Activated T-cell treated with anti-CD3 and anti-CD28 coated beads, Interleukin-2, amount 50 U/mL, for 4 hours (primary cell): ENCODE results near the gene SIGLEC9. TPM values are rescaled to one million over a fixed set of nuclear protein-coding genes. Genes with fewer than 3 reads are reported as not detected.

Experiments
- ATAC-seq, 2 donors: fragments of 200-7000 bp; cut with Tn5 transposase; one replicate each; pipeline ENCODE4 v1.10.0; 2021
- DNase-seq: peaks from one replicate; pipeline ENCODE4 v3.0.0-alpha.2; 2020
- H3K27me3 Mint-ChIP-seq: one replicate; pipeline ENCODE4 v1.8.0; 2021; ENCODE audit warnings: low read depth, mixed read lengths
- H3K36me3 Mint-ChIP-seq: one replicate; pipeline ENCODE4 v1.8.0; 2022; ENCODE audit warnings: mixed read lengths; ENCODE audit not compliant: insufficient read depth
- H3K4me1 Mint-ChIP-seq: one replicate; pipeline ENCODE4 v1.8.0; 2021; ENCODE audit warnings: low read depth, mixed read lengths
- H3K4me3 Mint-ChIP-seq: one replicate; pipeline ENCODE4 v1.8.0; 2021; ENCODE audit warnings: mild to moderate bottlenecking, moderate library complexity, mixed read lengths
- H3K9me3 Mint-ChIP-seq: one replicate; pipeline ENCODE4 v1.8.0; 2021; ENCODE audit warnings: mixed read lengths
- total RNA-seq, 3 donors: library from RNA; stranded (reverse); gene quantifications; one replicate each; pipeline ENCODE4 v1.2.1, GENCODE V29; 2021

Gene SIGLEC9
- total RNA-seq, 3 donors from 2014 or later: 0.22 to 0.43 (median 0.37) TPM

- peaks cover 7% of the 10 kb centered on the region for H3K36me3 Mint-ChIP-seq
- no peak for ATAC-seq
- no peaks in the 10 kb centered on the region for H3K27me3 Mint-ChIP-seq
Observed at GRCh38 chr19:51091895-51092873, 32.5 kb upstream of the SIGLEC9 start.

GRCh38 chr19:51093101-51093500 is 31.6 kb upstream of the SIGLEC9 start:
- no peak for DNase-seq
- peaks cover 10% of the 10 kb centered on the region for H3K36me3 Mint-ChIP-seq
- no peak for ATAC-seq
- H3K4me1 Mint-ChIP-seq: peaks cover 10% of the 10 kb centered on the region
- no peaks in the 10 kb centered on the region for H3K9me3 Mint-ChIP-seq
- H3K4me3 Mint-ChIP-seq: no peak overlapping the region
- H3K27me3 Mint-ChIP-seq: no peaks in the 10 kb centered on the region

More at GRCh38 chr19:51091895-51092873, 32.5 kb upstream of the SIGLEC9 start:
- no peak for DNase-seq
- Mint-ChIP-seq H3K4me1 (peaks cover 7% of the 10 kb centered on the region), H3K4me3 (no peak overlapping the region), H3K9me3 (no peaks in the 10 kb centered on the region)

- H3K27me3 Mint-ChIP-seq: no peaks in the 10 kb centered on the region
Observed at GRCh38 chr19:51093510-51094345, 31.0 kb upstream of the SIGLEC9 start.

GRCh38 chr19:51094696-51095279 is 29.9 kb upstream of the SIGLEC9 start:
- peaks cover 12% of the 10 kb centered on the region for H3K4me1 Mint-ChIP-seq
- ATAC-seq: no peak

More at GRCh38 chr19:51093510-51094345, 31.0 kb upstream of the SIGLEC9 start:
- H3K4me1 Mint-ChIP-seq: peaks cover 10% of the 10 kb centered on the region
- peaks cover 10% of the 10 kb centered on the region for H3K36me3 Mint-ChIP-seq
- no peak overlapping the region for H3K4me3 Mint-ChIP-seq
- ATAC-seq (no peak), DNase-seq (no peak)
- no peaks in the 10 kb centered on the region for H3K9me3 Mint-ChIP-seq

GRCh38 chr19:51096473-51097165 is 28.1 kb upstream of the SIGLEC9 start:
- H3K4me3 Mint-ChIP-seq: no peak overlapping the region
- ATAC-seq: no peak
- no peaks in the 10 kb centered on the region for H3K27me3 Mint-ChIP-seq
- DNase-seq: no peak
- H3K9me3 Mint-ChIP-seq: no peaks in the 10 kb centered on the region
- peaks cover 15% of the 10 kb centered on the region for H3K36me3 Mint-ChIP-seq
- H3K4me1 Mint-ChIP-seq: peaks cover 14% of the 10 kb centered on the region

More at GRCh38 chr19:51094696-51095279, 29.9 kb upstream of the SIGLEC9 start:
- Mint-ChIP-seq H3K9me3 (no peaks in the 10 kb centered on the region), H3K4me3 (no peak overlapping the region), H3K27me3 (no peaks in the 10 kb centered on the region), H3K36me3 (peaks cover 14% of the 10 kb centered on the region)
- no peak for DNase-seq

GRCh38 chr19:51097166-51097738 is 27.5 kb upstream of the SIGLEC9 start:
- Mint-ChIP-seq H3K36me3 (peaks cover 17% of the 10 kb centered on the region), H3K27me3 (no peaks in the 10 kb centered on the region), H3K4me1 (peaks cover 18% of the 10 kb centered on the region), H3K4me3 (no peak overlapping the region), H3K9me3 (no peaks in the 10 kb centered on the region)
- peak; percentile 70 for DNase-seq
- peak; percentile 47 to 55 for ATAC-seq

- peaks cover 22% of the 10 kb centered on the region for H3K4me1 Mint-ChIP-seq
- DNase-seq: no peak
- H3K27me3 Mint-ChIP-seq: no peaks in the 10 kb centered on the region
- H3K36me3 Mint-ChIP-seq: peaks cover 22% of the 10 kb centered on the region
- H3K9me3 Mint-ChIP-seq: no peaks in the 10 kb centered on the region
- no peak overlapping the region for H3K4me3 Mint-ChIP-seq
- no peak for ATAC-seq
Observed at GRCh38 chr19:51097796-51098195, 26.9 kb upstream of the SIGLEC9 start.

- Mint-ChIP-seq H3K4me3 (peak overlapping the region; percentile 40), H3K9me3 (no peaks in the 10 kb centered on the region), H3K36me3 (peaks cover 26% of the 10 kb centered on the region), H3K4me1 (peaks cover 23% of the 10 kb centered on the region), H3K27me3 (no peaks in the 10 kb centered on the region)
- DNase-seq (peak; percentile 38), ATAC-seq (peak; percentile 64 to 76)
Observed at GRCh38 chr19:51098365-51099046, 26.2 kb upstream of the SIGLEC9 start.

- Mint-ChIP-seq H3K4me3 (peak overlapping the region; percentile 11), H3K36me3 (peaks cover 30% of the 10 kb centered on the region), H3K4me1 (peaks cover 23% of the 10 kb centered on the region), H3K9me3 (no peaks in the 10 kb centered on the region), H3K27me3 (no peaks in the 10 kb centered on the region)
- no peak for DNase-seq
- ATAC-seq: no peak
Observed at GRCh38 chr19:51099047-51099382, 25.7 kb upstream of the SIGLEC9 start.

- H3K36me3 Mint-ChIP-seq: peaks cover 34% of the 10 kb centered on the region
- H3K9me3 Mint-ChIP-seq: no peaks in the 10 kb centered on the region
- H3K4me1 Mint-ChIP-seq: peaks cover 30% of the 10 kb centered on the region
- ATAC-seq (no peak), DNase-seq (no peak)
- H3K4me3 Mint-ChIP-seq: no peak overlapping the region
- no peaks in the 10 kb centered on the region for H3K27me3 Mint-ChIP-seq
Observed at GRCh38 chr19:51100601-51101000, 24.1 kb upstream of the SIGLEC9 start.

GRCh38 chr19:51101171-51101865 is 23.4 kb upstream of the SIGLEC9 start:
- no peaks in the 10 kb centered on the region for H3K27me3 Mint-ChIP-seq
- no peaks in the 10 kb centered on the region for H3K9me3 Mint-ChIP-seq
- H3K4me1 Mint-ChIP-seq: peaks cover 36% of the 10 kb centered on the region
- ATAC-seq: no peak
- no peak overlapping the region for H3K4me3 Mint-ChIP-seq
- no peak for DNase-seq
- peaks cover 38% of the 10 kb centered on the region for H3K36me3 Mint-ChIP-seq

GRCh38 chr19:51102991-51103390 is 21.7 kb upstream of the SIGLEC9 start:
- Mint-ChIP-seq H3K36me3 (peaks cover 32% of the 10 kb centered on the region), H3K27me3 (no peaks in the 10 kb centered on the region), H3K9me3 (no peaks in the 10 kb centered on the region), H3K4me1 (peaks cover 37% of the 10 kb centered on the region), H3K4me3 (no peak overlapping the region)
- DNase-seq (no peak), ATAC-seq (no peak)
